HL-60 (cell line): Measurements from ENCODE around the gene SHROOM3.

ENCODE experiments used
- DNase-seq, 2 experiments: peaks; one replicate each; pipeline ENCODE4 v3.0.0-alpha.2; 2010 to 2020; ENCODE audit warnings: low read depth in 1 of 2, low spot score in 1 of 2
- H3K27ac ChIP-seq: fragments of 250-450 bp; sonication (Bioruptor Pico); replicated peaks from 2 replicates; pipeline ENCODE4 v1.5.1; 2020; ENCODE audit warnings: mild to moderate bottlenecking, moderate library complexity
- H3K27me3 ChIP-seq: fragments of 250-450 bp; sonication (Bioruptor Pico); 2 replicates; pipeline ENCODE4 v1.5.1; 2021; ENCODE audit warnings: mild to moderate bottlenecking, moderate library complexity; ENCODE audit not compliant: insufficient read depth, poor library complexity, severe bottlenecking
- H3K4me3 ChIP-seq: replicated peaks from 2 replicates; pipeline ENCODE4 v1.5.1; 2011; ENCODE audit warnings: mild to moderate bottlenecking, control low read depth, low read length; ENCODE audit not compliant: insufficient read depth
- GABPA ChIP-seq: IDR thresholded peaks from 2 replicates; pipeline ENCODE4 v1.6.1; 2012; ENCODE audit warnings: low read depth
- POLR2AphosphoS5 ChIP-seq: IDR thresholded peaks from 2 replicates; pipeline ENCODE4 v1.6.1; 2012; ENCODE audit warnings: low read depth
- SPI1 ChIP-seq: IDR thresholded peaks from 2 replicates; pipeline ENCODE4 v1.6.1; 2012; ENCODE audit warnings: low read depth, mild to moderate bottlenecking, borderline replicate concordance
- TF ChIP-seq, protein P1 (sequence below): IDR thresholded peaks from 2 replicates; pipeline ENCODE4 v1.6.1; 2012; ENCODE audit warnings: low read depth; ENCODE audit not compliant: insufficient replicate concordance
- TF ChIP-seq, protein P2 (sequence below): IDR thresholded peaks from one replicate; pipeline ENCODE4 v1.5.1; 2011; ENCODE audit warnings: low read length, control low read depth, inconsistent platforms; ENCODE audit not compliant: insufficient read depth

Gene SHROOM3

DNA sequence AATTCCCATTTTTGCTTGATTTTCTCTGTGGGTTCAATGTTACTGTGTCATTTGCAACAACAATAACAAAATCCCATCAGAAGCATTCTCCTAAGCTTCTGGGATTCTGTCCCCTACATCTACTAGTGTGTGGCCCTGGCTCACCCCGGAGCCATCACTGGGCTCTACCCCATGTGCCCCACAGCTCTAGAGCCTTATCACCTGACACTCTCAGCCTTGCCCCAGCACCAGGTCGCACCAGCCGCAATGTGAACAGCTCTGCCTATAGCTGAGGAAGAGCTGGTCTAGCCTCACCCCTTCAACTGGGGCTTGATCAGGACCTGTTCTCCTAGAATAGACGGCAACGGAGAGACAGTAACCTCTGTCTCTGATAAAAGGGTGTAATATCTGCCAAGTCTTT is 161.7 kb downstream of the SHROOM3 start:
- H3K27ac ChIP-seq: no peak overlapping the region
- no peaks in the 10 kb centered on the region for H3K27me3 ChIP-seq
- TF ChIP-seq, protein P1, sequence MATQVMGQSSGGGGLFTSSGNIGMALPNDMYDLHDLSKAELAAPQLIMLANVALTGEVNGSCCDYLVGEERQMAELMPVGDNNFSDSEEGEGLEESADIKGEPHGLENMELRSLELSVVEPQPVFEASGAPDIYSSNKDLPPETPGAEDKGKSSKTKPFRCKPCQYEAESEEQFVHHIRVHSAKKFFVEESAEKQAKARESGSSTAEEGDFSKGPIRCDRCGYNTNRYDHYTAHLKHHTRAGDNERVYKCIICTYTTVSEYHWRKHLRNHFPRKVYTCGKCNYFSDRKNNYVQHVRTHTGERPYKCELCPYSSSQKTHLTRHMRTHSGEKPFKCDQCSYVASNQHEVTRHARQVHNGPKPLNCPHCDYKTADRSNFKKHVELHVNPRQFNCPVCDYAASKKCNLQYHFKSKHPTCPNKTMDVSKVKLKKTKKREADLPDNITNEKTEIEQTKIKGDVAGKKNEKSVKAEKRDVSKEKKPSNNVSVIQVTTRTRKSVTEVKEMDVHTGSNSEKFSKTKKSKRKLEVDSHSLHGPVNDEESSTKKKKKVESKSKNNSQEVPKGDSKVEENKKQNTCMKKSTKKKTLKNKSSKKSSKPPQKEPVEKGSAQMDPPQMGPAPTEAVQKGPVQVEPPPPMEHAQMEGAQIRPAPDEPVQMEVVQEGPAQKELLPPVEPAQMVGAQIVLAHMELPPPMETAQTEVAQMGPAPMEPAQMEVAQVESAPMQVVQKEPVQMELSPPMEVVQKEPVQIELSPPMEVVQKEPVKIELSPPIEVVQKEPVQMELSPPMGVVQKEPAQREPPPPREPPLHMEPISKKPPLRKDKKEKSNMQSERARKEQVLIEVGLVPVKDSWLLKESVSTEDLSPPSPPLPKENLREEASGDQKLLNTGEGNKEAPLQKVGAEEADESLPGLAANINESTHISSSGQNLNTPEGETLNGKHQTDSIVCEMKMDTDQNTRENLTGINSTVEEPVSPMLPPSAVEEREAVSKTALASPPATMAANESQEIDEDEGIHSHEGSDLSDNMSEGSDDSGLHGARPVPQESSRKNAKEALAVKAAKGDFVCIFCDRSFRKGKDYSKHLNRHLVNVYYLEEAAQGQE: no peak
- TF ChIP-seq, protein P2, sequence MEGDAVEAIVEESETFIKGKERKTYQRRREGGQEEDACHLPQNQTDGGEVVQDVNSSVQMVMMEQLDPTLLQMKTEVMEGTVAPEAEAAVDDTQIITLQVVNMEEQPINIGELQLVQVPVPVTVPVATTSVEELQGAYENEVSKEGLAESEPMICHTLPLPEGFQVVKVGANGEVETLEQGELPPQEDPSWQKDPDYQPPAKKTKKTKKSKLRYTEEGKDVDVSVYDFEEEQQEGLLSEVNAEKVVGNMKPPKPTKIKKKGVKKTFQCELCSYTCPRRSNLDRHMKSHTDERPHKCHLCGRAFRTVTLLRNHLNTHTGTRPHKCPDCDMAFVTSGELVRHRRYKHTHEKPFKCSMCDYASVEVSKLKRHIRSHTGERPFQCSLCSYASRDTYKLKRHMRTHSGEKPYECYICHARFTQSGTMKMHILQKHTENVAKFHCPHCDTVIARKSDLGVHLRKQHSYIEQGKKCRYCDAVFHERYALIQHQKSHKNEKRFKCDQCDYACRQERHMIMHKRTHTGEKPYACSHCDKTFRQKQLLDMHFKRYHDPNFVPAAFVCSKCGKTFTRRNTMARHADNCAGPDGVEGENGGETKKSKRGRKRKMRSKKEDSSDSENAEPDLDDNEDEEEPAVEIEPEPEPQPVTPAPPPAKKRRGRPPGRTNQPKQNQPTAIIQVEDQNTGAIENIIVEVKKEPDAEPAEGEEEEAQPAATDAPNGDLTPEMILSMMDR: no peak
- TF ChIP-seq POLR2AphosphoS5: no peak
- no peak for TF ChIP-seq SPI1
- no peak for TF ChIP-seq GABPA
- no peak overlapping the region for H3K4me3 ChIP-seq
- no peak for DNase-seq

DNA sequence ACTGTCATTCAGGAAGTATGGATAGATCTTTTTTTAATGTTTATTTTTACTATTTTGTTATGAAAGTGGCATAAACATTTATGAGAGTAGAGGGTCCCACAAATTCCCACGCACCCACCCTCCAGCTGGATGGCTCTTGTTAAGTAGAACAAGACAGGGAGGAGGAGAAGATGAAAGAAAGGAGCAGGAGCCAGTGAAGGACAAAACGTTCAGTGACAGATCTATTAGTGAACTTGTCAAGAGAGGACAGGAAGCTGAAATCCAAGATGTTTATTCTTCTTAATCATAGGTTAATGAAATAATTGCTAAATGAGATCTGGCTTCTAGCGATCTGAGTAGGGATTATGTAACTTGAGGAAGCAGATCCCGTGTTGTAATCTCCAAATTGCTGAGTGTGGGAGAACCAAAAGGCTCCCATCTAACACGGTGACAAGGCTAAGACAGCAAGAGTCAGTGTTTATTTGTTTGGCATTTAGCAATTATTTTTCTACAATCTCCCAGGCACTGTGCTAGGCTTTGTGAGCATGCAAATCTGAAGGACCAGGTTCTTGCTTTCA is 162.5 kb downstream of the SHROOM3 start:
- Histone ChIP-seq H3K27ac (no peak overlapping the region), H3K4me3 (no peak overlapping the region), H3K27me3 (no peaks in the 10 kb centered on the region)
- TF ChIP-seq, protein P2: no peak
- TF ChIP-seq GABPA: no peak
- TF ChIP-seq POLR2AphosphoS5: no peak
- TF ChIP-seq SPI1: no peak
- TF ChIP-seq, protein P1: no peak
- DNase-seq: no peak

DNA sequence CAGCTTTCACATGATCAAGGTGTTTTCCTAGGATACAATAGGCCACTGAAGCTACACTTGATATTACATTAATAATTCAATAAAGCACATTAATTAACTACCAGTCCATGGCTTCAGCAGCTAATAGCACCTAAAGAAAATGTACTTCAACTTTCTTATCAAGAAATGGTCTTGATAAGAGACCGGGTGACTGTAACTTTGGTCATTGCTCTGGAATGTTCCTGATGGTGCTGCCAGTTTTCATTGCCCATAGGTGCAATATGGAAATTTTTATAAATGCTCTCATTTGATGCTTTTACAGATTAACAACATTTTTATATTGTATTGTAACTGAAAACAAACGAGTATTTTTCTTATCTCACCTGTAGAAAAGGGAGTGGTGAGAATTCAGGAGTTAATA is 165.4 kb downstream of the SHROOM3 start:
- DNase-seq: no peak
- no peak overlapping the region for H3K27ac ChIP-seq
- no peaks in the 10 kb centered on the region for H3K27me3 ChIP-seq
- no peak overlapping the region for H3K4me3 ChIP-seq
- TF ChIP-seq SPI1 (no peak), GABPA (no peak), POLR2AphosphoS5 (no peak)
- TF ChIP-seq, protein P1: no peak
- TF ChIP-seq, protein P2: no peak
